Calu3 (cell line): ENCODE measurements around the gene CPSF3. TPM values are rescaled to one million over a fixed set of nuclear protein-coding genes. Genes with fewer than 3 reads are reported as not detected.
"Not testable (repeated sequence)": the region's sequence is repeated elsewhere in the genome, so short reads cannot be mapped to it uniquely, and the experiment has no call there.

ENCODE experiments used
- BruUV-seq: library from RNA; stranded (reverse); fragments of 400-500 nt; replicated peaks from 2 replicates; lab custom pipeline; 2021; lab: Mats Ljungman, UMichigan
- CTCF ChIA-PET: fragments of 300-600 bp; sonication (Branson Sonifier 250); formaldehyde crosslinking; loops from one replicate; lab custom pipeline; 2022; ENCODE audit warnings: antibody characterized with exemption; lab: Charles Lee
- DNase-seq: peaks from one replicate; pipeline ENCODE4 v3.0.0; 2022
- H3K27ac Mint-ChIP-seq: one replicate; pipeline ENCODE4 v1.8.0; 2022; ENCODE audit warnings: mixed read lengths; ENCODE audit not compliant: unreplicated experiment
- H3K27me3 Mint-ChIP-seq: one replicate; pipeline ENCODE4 v1.8.0; 2022; ENCODE audit warnings: mixed read lengths; ENCODE audit not compliant: unreplicated experiment
- H3K36me3 Mint-ChIP-seq: one replicate; pipeline ENCODE4 v1.8.0; 2022; ENCODE audit warnings: mild to moderate bottlenecking, moderate library complexity, mixed read lengths; ENCODE audit not compliant: insufficient read depth, unreplicated experiment
- H3K4me1 Mint-ChIP-seq: one replicate; pipeline ENCODE4 v1.8.0; 2022; ENCODE audit warnings: mild to moderate bottlenecking, low read depth, mixed read lengths; ENCODE audit not compliant: unreplicated experiment
- H3K4me3 Mint-ChIP-seq: one replicate; pipeline ENCODE4 v1.8.0; 2022; ENCODE audit warnings: mild to moderate bottlenecking, low read depth, moderate library complexity, mixed read lengths; ENCODE audit not compliant: unreplicated experiment
- H3K9me3 Mint-ChIP-seq: one replicate; pipeline ENCODE4 v1.8.0; 2022; ENCODE audit warnings: low read depth, mixed read lengths; ENCODE audit not compliant: unreplicated experiment
- intact Hi-C: fragments of 100-400 bp; cut with micrococcal nuclease; formaldehyde crosslinking; loops from one replicate; pipeline ENCODE4 v1.10.0; 2022; ENCODE audit not compliant: unreplicated experiment
- total RNA-seq: library from RNA; stranded (reverse); gene quantifications from 2 replicates; pipeline ENCODE4 v1.2.3, GENCODE V29; 2022
- TF ChIP-seq, protein P1 (sequence below): fragments of 200-600 bp; IDR thresholded peaks from one replicate; pipeline ENCODE4 v1.8.0; 2022; ENCODE audit warnings: antibody characterized with exemption; ENCODE audit not compliant: unreplicated experiment

The CPSF3 gene
- total RNA-seq, 1 experiment from 2014 or later, result 56.7 TPM

DNA sequence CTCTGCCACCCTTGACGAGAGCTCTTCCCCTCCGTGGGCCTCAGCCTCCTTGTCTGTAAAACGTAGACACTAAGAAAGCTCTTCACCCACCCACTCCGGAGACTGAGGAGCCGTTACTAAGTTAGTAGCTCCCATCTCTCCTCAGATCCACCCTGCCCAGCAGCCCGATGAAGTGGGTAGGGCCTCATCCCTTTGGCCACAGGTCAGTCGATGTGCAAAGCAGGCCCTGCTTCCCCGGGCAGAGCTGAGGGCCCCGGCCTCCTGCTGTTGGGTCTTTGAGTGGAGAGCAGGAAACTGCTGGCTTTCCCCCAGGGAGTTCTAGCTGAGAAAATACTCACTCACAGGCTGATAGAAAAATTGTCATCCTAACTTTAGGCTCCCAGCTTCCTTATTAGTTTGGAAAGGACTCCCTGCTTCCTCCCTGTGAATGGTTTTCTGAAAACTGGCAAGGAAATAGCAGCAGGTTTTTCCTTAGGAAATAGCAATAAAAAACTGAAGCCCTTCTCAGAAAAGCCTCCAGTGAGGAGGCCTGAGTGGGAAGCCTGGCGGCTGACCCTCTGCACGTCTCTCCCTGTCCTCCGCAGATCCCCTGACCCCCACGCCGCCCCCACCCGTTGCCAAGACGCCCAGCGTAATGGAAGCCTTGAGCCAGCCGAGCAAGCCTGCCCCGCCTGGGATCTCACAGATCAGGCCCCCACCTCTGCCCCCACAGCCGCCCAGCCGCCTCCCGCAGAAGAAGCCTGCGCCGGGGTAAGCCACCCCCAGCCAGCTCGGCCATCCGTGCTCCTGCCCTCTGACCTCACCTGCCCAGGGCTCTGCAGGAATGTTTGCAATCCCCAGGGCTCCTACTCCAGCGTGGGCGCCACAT is 30.3 kb upstream of the CPSF3 start:
- Mint-ChIP-seq H3K27ac (no peak overlapping the region), H3K36me3 (peaks cover 72% of the 10 kb centered on the region), H3K9me3 (no peaks in the 10 kb centered on the region), H3K4me1 (no peaks in the 10 kb centered on the region), H3K4me3 (no peak overlapping the region), H3K27me3 (no peaks in the 10 kb centered on the region)
- TF ChIP-seq, protein P1, sequence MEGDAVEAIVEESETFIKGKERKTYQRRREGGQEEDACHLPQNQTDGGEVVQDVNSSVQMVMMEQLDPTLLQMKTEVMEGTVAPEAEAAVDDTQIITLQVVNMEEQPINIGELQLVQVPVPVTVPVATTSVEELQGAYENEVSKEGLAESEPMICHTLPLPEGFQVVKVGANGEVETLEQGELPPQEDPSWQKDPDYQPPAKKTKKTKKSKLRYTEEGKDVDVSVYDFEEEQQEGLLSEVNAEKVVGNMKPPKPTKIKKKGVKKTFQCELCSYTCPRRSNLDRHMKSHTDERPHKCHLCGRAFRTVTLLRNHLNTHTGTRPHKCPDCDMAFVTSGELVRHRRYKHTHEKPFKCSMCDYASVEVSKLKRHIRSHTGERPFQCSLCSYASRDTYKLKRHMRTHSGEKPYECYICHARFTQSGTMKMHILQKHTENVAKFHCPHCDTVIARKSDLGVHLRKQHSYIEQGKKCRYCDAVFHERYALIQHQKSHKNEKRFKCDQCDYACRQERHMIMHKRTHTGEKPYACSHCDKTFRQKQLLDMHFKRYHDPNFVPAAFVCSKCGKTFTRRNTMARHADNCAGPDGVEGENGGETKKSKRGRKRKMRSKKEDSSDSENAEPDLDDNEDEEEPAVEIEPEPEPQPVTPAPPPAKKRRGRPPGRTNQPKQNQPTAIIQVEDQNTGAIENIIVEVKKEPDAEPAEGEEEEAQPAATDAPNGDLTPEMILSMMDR, result no peak
- intact Hi-C loops, result no loop called here
- BruUV-seq, result no TSS peak
- CTCF ChIA-PET, result interaction anchor here (0.7 kb wide), 1 partner anchor 213 kb away, joined by 4 read pairs; no protein-coding TSS in a partner anchor
- DNase-seq, result no peak

DNA sequence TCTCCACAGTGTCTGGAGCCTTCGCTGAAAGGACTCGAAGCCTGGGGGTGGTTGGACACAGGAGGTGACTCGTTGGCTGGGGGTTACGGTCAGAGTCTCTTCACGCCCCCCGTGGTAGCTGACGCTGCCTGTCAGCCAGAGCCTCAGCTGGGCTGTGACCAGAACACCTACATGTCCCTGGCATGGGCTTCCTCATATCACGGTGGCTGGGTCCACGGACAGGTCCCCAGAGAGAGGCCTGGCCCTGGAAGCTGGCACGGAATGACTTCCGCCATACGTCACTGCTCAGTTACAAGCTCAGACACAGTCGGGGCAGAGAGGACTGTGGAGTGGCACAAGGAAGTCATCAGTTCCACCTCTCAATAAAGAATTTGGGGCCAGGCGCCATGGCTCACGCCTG is 28.6 kb upstream of the CPSF3 start:
- no peak overlapping the region for H3K4me3 Mint-ChIP-seq
- CTCF ChIA-PET, result interaction anchor here (0.7 kb wide), 1 partner anchor 94 kb away, joined by 6 read pairs; no protein-coding TSS in a partner anchor
- no peaks in the 10 kb centered on the region for H3K4me1 Mint-ChIP-seq
- no peak for DNase-seq
- TF ChIP-seq, protein P1, result no peak
- H3K27ac Mint-ChIP-seq, result no peak overlapping the region
- no peaks in the 10 kb centered on the region for H3K9me3 Mint-ChIP-seq
- peaks cover 56% of the 10 kb centered on the region for H3K36me3 Mint-ChIP-seq
- BruUV-seq, result no TSS peak
- intact Hi-C loops, result no loop called here
- H3K27me3 Mint-ChIP-seq, result no peaks in the 10 kb centered on the region

DNA sequence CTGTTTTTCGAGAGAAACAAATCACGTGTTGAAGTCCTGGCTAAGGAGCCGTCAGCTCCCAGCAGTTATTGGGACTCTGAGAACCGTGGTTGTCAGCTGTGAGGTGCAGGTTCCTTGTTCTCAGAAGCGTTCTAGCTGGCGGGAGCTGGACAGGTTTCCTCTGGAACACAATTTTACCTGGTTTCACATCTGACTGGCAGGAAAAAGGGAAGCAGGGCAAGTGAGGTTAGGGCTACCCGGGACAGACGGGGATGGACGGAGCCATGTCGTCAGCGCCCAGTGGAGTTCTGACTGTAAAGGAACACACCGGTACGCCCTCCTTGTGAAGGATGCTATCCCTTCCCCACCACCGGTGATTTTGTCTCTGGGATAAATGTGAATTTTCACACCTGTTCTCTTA is 26.3 kb upstream of the CPSF3 start:
- Mint-ChIP-seq H3K27ac (no peak overlapping the region), H3K9me3 (no peaks in the 10 kb centered on the region), H3K27me3 (no peaks in the 10 kb centered on the region), H3K36me3 (peaks cover 48% of the 10 kb centered on the region), H3K4me1 (no peaks in the 10 kb centered on the region), H3K4me3 (no peak overlapping the region)
- no peak for DNase-seq
- CTCF ChIA-PET, result no interaction called here
- intact Hi-C loops, result no loop called here
- TF ChIP-seq, protein P1, result no peak
- BruUV-seq, result no TSS peak

DNA sequence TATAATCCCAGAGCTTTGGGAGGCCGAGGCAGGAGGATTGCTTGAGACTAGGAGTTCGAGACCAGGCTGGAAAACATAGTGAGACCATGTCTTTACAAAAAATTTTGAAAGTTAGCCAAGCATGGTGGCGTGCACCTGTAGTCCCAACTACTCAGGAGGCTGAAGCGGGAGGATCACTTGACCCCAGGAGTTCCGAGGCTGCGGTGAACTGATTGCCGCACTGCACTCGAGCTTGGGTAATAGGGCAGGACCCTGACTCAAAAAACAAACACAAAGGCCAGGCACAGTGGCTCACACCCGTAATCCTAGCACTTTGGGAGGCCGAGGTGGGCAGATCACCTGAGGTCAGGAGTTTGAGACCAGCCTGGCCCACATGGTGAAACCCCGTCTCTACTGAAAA is 25.2 kb upstream of the CPSF3 start:
- BruUV-seq, H3K27ac Mint-ChIP-seq, intact Hi-C loops, CTCF ChIA-PET, H3K27me3 Mint-ChIP-seq, H3K4me1 Mint-ChIP-seq, H3K9me3 Mint-ChIP-seq, H3K4me3 Mint-ChIP-seq, DNase-seq: not testable (repeated sequence)
- peaks cover 51% of the 10 kb centered on the region for H3K36me3 Mint-ChIP-seq
